Glutamatergic neuron (in vitro differentiated cells): ENCODE measurements around the gene SELENON. TPM values are rescaled to one million over a fixed set of nuclear protein-coding genes. Genes with fewer than 3 reads are reported as not detected.

Source experiments
- DNase-seq: peaks from one replicate; pipeline ENCODE4 v3.0.0; 2022
- H3K27ac Mint-ChIP-seq: one replicate; pipeline ENCODE4 v1.8.0; 2020; ENCODE audit warnings: mild to moderate bottlenecking, mixed read lengths, inconsistent platforms; ENCODE audit not compliant: unreplicated experiment
- H3K27me3 Mint-ChIP-seq: one replicate; pipeline ENCODE4 v1.8.0; 2020; ENCODE audit warnings: mild to moderate bottlenecking, moderate library complexity, mixed read lengths, inconsistent platforms; ENCODE audit not compliant: unreplicated experiment
- H3K36me3 Mint-ChIP-seq: one replicate; pipeline ENCODE4 v1.8.0; 2020; ENCODE audit warnings: mild to moderate bottlenecking, mixed read lengths, inconsistent platforms; ENCODE audit not compliant: unreplicated experiment
- H3K4me1 Mint-ChIP-seq: one replicate; pipeline ENCODE4 v1.8.0; 2020; ENCODE audit warnings: mild to moderate bottlenecking, low read depth, mixed read lengths, inconsistent platforms; ENCODE audit not compliant: unreplicated experiment
- H3K4me3 Mint-ChIP-seq: one replicate; pipeline ENCODE4 v1.8.0; 2020; ENCODE audit warnings: mild to moderate bottlenecking, mixed read lengths, inconsistent platforms; ENCODE audit not compliant: unreplicated experiment
- H3K9me3 Mint-ChIP-seq: one replicate; pipeline ENCODE4 v1.8.0; 2020; ENCODE audit warnings: mild to moderate bottlenecking, moderate library complexity, mixed read lengths, inconsistent platforms; ENCODE audit not compliant: unreplicated experiment
- CTCF ChIP-seq: fragments of 200-600 bp; sonication (generic); IDR thresholded peaks from one replicate; pipeline ENCODE4 v1.5.0; 2021; ENCODE audit not compliant: partially characterized antibody, unreplicated experiment
- total RNA-seq: library from RNA; stranded (reverse); fragmentation: NEBNext Ultra II Directional; extraction: Animal tissue kit (Norgen Biotek cat#: 25700); gene quantifications from one replicate; pipeline ENCODE4 v1.2.1, GENCODE V29; 2021; ENCODE audit not compliant: unreplicated experiment

Gene SELENON
- total RNA-seq, 1 donor from 2014 or later, result 79.8 TPM

DNA sequence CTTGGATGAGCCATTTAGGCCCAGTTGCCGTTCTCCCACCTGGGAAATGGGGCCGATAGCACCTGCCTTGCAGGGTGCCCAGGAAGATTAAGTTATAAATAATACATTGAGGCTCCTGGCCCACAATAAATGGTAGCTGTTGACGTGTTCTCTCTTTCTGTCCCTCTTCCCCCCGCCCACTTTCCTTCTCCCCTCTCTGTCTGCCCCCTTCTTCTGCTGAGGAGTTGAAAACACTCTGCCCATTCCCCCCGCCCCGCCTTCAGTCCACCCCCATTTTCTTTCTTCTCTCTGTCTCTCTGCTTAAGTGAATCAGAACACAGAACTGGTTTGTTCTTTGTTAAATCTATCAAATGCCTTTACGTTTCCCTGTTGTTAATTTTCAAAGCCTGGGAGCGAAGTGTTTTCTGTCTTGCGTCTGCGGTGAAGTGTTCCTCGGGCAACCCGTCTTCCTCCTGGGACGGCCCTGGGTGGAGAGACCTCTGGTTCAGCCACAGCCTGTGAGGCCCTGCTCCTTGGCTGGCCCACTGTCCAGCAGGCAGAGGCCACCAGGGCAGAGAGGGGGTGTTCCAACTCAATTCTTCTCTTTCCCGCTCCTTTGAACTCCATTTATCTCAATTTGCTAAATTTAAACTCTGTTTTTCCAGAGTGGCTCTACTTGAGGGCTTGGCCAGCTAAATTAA is 29.3 kb upstream of the SELENON start:
- Mint-ChIP-seq H3K9me3 (peaks cover 9% of the 10 kb centered on the region), H3K36me3 (no peaks in the 10 kb centered on the region), H3K27ac (peak overlapping the region; percentile 97), H3K27me3 (peaks cover 2% of the 10 kb centered on the region), H3K4me3 (peak overlapping the region; percentile 69), H3K4me1 (peaks cover 50% of the 10 kb centered on the region)
- DNase-seq, result no peak
- TF ChIP-seq CTCF, result no peak

- peaks cover 2% of the 10 kb centered on the region for H3K27me3 Mint-ChIP-seq
- H3K27ac Mint-ChIP-seq, result peak overlapping the region; percentile 97
- H3K9me3 Mint-ChIP-seq, result peaks cover 7% of the 10 kb centered on the region
- peak overlapping the region; percentile 69 for H3K4me3 Mint-ChIP-seq
- H3K36me3 Mint-ChIP-seq, result no peaks in the 10 kb centered on the region
- peak; percentile 82 for DNase-seq
- H3K4me1 Mint-ChIP-seq, result peaks cover 47% of the 10 kb centered on the region
- no peak for TF ChIP-seq CTCF
Measured at GRCh38 chr1:25771221-25772114, 28.5 kb upstream of the SELENON start.

DNA sequence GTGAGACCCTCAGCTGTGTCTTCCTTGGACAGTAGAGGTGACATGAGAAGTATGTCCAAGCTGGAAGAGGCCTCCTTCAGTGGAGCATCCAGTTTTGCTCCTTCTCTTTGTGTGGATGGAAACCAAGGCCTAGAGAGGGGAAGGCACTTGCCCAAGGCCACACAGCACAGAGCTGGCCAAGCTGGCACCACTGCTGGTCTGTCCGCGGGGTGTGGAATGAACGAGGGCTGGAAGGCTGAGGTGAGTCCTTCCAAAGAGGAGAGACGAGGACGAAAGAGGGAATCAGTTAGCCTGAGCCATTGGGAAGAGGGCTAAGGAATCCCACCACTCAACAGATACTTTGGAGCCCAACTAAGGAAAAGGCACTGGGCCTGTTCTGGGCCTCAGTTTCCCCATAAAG is 27.8 kb upstream of the SELENON start:
- no peak for TF ChIP-seq CTCF

GRCh38 chr1:25772692-25773245 is 27.2 kb upstream of the SELENON start:
- Mint-ChIP-seq H3K27me3 (peaks cover 2% of the 10 kb centered on the region), H3K27ac (peak overlapping the region; percentile 88), H3K4me3 (peak overlapping the region; percentile 21), H3K4me1 (peaks cover 47% of the 10 kb centered on the region), H3K36me3 (no peaks in the 10 kb centered on the region), H3K9me3 (peaks cover 7% of the 10 kb centered on the region)
- DNase-seq, result no peak
- TF ChIP-seq CTCF, result no peak

More for the DNA sequence above, 27.8 kb upstream of the SELENON start:
- peak overlapping the region; percentile 97 for H3K27ac Mint-ChIP-seq
- H3K27me3 Mint-ChIP-seq, result peaks cover 2% of the 10 kb centered on the region
- H3K9me3 Mint-ChIP-seq, result peaks cover 7% of the 10 kb centered on the region
- peaks cover 47% of the 10 kb centered on the region for H3K4me1 Mint-ChIP-seq
- no peak for DNase-seq
- H3K4me3 Mint-ChIP-seq, result peak overlapping the region; percentile 61
- no peaks in the 10 kb centered on the region for H3K36me3 Mint-ChIP-seq
